ENCODE measurements around the gene NOD1. TPM values are rescaled to one million over a fixed set of nuclear protein-coding genes. Genes with fewer than 3 reads are reported as not detected.

Gene NOD1
- total RNA-seq, 1 donor from 2014 or later = 9.5 TPM

DNA sequence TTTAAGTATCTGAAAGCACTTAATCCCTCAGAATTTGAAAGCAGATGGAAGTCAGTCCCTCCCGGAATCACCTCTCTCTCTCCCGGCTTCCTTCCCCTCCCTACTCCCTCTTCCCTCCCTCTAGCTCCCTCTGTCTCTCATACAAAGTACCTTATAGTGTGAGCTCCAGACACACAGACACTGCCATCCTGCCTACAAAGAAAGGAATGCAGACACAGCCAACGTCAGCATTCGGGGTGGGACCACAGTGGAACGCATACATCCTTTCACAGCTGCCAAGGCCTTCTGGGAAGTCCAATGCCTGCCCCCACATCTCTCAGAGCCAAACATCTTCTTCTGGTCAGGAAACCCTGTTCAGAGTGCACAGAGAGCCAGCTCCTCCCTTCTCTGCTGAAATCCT lies 9.3 kb downstream of the NOD1 start:
- DNase-seq (ENCODE audit: low spot score in 2 of 2, unreplicated experiment in 2 of 2) = peak in 1 of 2 experiments; percentile 72
- Mint-ChIP-seq H3K27me3 (ENCODE audit: low read depth) (no peaks in the 10 kb centered on the region), H3K36me3 (no peaks in the 10 kb centered on the region), H3K27ac (peak overlapping the region; percentile 91), H3K4me1 (peaks cover 73% of the 10 kb centered on the region), H3K4me3 (no peak overlapping the region), H3K9me3 (no peaks in the 10 kb centered on the region)
- TF ChIP-seq, protein P1, sequence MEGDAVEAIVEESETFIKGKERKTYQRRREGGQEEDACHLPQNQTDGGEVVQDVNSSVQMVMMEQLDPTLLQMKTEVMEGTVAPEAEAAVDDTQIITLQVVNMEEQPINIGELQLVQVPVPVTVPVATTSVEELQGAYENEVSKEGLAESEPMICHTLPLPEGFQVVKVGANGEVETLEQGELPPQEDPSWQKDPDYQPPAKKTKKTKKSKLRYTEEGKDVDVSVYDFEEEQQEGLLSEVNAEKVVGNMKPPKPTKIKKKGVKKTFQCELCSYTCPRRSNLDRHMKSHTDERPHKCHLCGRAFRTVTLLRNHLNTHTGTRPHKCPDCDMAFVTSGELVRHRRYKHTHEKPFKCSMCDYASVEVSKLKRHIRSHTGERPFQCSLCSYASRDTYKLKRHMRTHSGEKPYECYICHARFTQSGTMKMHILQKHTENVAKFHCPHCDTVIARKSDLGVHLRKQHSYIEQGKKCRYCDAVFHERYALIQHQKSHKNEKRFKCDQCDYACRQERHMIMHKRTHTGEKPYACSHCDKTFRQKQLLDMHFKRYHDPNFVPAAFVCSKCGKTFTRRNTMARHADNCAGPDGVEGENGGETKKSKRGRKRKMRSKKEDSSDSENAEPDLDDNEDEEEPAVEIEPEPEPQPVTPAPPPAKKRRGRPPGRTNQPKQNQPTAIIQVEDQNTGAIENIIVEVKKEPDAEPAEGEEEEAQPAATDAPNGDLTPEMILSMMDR (IDR thresholded peaks at IDR 0.05; ENCODE audit: unreplicated experiment) = no peak

DNA sequence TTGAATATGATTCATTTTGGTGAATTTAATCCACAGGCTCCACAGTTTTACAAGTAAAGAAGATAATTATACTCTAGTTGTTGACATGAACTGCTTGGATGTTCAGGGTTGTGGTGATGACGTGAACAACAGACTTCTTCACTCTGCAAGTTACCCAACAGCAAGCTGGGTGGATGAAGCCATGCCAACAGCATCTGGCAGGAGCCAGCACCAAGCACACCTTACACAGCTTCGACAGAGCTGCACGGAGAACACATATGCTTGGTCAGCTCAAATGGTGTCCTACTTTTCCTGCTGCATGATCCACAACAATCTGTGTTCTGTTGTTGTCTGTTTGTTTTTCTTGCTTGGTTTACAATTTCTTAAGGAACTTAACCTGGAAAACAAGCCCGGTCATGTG lies 9.8 kb downstream of the NOD1 start:
- no peak overlapping the region for H3K4me3 Mint-ChIP-seq
- TF ChIP-seq, protein P1 (IDR thresholded peaks at IDR 0.05; ENCODE audit: unreplicated experiment) = no peak
- peak overlapping the region; percentile 91 for H3K27ac Mint-ChIP-seq
- peaks cover 74% of the 10 kb centered on the region for H3K4me1 Mint-ChIP-seq
- no peak for DNase-seq (ENCODE audit: low spot score in 2 of 2, unreplicated experiment in 2 of 2)
- no peaks in the 10 kb centered on the region for H3K27me3 Mint-ChIP-seq (ENCODE audit: low read depth)
- no peaks in the 10 kb centered on the region for H3K36me3 Mint-ChIP-seq
- H3K9me3 Mint-ChIP-seq = no peaks in the 10 kb centered on the region

DNA sequence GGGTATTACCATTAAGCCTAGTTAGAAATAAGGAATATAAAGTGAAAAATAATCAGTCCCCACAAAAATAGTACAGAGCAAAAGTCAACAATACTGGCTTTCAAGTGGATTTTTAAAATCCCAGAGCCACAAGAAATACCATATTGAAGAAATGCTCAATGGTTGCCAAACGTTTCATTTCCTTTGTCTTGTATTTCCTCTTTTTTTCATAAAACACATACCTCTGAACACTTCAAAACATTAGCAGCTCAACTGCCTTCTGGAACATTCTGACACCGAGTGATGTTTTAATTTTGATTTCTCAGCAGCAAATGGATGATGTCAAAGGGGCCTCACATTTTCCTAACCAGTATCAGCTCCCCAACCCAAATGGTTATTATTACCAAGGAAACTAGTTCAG lies 10.5 kb downstream of the NOD1 start:
- no peaks in the 10 kb centered on the region for H3K9me3 Mint-ChIP-seq
- peak overlapping the region; percentile 32 for H3K27ac Mint-ChIP-seq
- TF ChIP-seq, protein P1 (IDR thresholded peaks at IDR 0.05; ENCODE audit: unreplicated experiment) = no peak
- H3K36me3 Mint-ChIP-seq = no peaks in the 10 kb centered on the region
- H3K4me1 Mint-ChIP-seq = peaks cover 67% of the 10 kb centered on the region
- no peaks in the 10 kb centered on the region for H3K27me3 Mint-ChIP-seq (ENCODE audit: low read depth)
- H3K4me3 Mint-ChIP-seq = no peak overlapping the region
- no peak for DNase-seq (ENCODE audit: low spot score in 2 of 2, unreplicated experiment in 2 of 2)

DNA sequence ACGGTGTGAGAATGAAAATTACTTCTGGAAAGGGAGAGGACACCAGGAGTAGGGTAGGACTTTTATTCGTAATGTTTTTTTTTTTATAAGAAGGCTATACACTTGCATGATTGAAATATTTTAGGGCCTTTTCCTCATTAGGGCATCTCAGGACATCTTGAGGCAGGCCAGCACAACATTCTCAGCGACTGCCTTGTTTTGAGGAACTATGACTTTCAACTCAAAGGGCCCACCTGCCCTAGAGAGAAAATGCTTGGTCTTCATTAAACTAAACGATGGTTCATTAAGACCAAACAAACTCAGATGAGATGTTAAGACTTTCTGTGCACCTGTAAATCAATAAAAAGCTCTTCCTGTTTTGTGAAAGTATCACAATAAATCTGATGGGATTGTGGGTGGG lies 11.3 kb downstream of the NOD1 start:
- H3K27ac Mint-ChIP-seq = no peak overlapping the region
- H3K36me3 Mint-ChIP-seq = no peaks in the 10 kb centered on the region
- TF ChIP-seq, protein P1 (IDR thresholded peaks at IDR 0.05; ENCODE audit: unreplicated experiment) = no peak
- H3K4me3 Mint-ChIP-seq = no peak overlapping the region
- no peaks in the 10 kb centered on the region for H3K9me3 Mint-ChIP-seq
- peaks cover 59% of the 10 kb centered on the region for H3K4me1 Mint-ChIP-seq
- peak in 1 of 2 experiments; percentile 6 for DNase-seq (ENCODE audit: low spot score in 2 of 2, unreplicated experiment in 2 of 2)
- no peaks in the 10 kb centered on the region for H3K27me3 Mint-ChIP-seq (ENCODE audit: low read depth)

DNA sequence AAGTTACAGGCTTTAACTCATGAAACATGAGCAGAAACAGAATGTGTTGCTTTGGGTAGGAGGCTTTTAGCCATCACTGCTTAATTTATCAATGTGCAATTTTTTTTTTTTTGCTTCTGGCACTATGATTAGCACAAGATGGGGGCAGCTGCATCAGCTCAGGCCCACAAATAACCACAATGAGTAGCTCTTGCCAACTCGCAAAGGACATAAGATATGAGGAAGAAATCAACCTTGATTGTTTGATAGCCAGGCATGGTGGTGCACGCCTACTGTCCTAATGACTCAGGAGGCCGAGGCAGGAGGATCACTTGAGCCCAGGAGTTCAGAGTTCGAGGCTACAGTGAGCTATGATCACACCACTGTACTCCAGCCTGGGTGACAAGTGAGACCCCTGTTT lies 12.3 kb downstream of the NOD1 start:
- Mint-ChIP-seq H3K4me1 (peaks cover 52% of the 10 kb centered on the region), H3K4me3 (no peak overlapping the region), H3K27me3 (ENCODE audit: low read depth) (no peaks in the 10 kb centered on the region), H3K27ac (peak overlapping the region; percentile 88), H3K9me3 (no peaks in the 10 kb centered on the region), H3K36me3 (no peaks in the 10 kb centered on the region)
- no peak for DNase-seq (ENCODE audit: low spot score in 2 of 2, unreplicated experiment in 2 of 2)
- TF ChIP-seq, protein P1 (IDR thresholded peaks at IDR 0.05; ENCODE audit: unreplicated experiment) = no peak

DNA sequence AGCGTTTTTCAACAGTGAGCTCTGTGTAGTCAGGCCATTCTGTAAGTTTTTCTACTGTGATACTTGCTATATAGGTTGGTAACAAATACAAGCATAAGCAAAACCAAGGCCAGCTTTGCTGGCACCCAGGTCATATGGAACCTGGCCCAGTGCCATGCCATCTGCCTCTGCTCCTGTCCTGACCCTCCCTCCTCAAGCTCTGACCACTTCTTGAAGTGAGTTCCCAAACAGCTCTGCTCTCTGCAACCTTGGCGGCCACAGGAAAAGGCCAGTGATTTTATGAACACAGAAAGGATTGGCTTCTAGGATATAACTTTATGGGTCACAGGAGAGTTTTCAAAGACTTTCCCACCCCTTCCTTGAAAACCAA lies 12.8 kb downstream of the NOD1 start:
- TF ChIP-seq, protein P1 (IDR thresholded peaks at IDR 0.05; ENCODE audit: unreplicated experiment) = no peak
- H3K9me3 Mint-ChIP-seq = no peaks in the 10 kb centered on the region
- H3K27me3 Mint-ChIP-seq (ENCODE audit: low read depth) = no peaks in the 10 kb centered on the region
- H3K36me3 Mint-ChIP-seq = no peaks in the 10 kb centered on the region
- H3K4me3 Mint-ChIP-seq = no peak overlapping the region
- DNase-seq (ENCODE audit: low spot score in 2 of 2, unreplicated experiment in 2 of 2) = no peak
- peak overlapping the region; percentile 88 for H3K27ac Mint-ChIP-seq
- H3K4me1 Mint-ChIP-seq = peaks cover 49% of the 10 kb centered on the region

All from mesothelial cell of epicardium (in vitro differentiated cells).